ENCODE measurements around the gene EIF4EBP2.

EIF4EBP2 gene

DNA sequence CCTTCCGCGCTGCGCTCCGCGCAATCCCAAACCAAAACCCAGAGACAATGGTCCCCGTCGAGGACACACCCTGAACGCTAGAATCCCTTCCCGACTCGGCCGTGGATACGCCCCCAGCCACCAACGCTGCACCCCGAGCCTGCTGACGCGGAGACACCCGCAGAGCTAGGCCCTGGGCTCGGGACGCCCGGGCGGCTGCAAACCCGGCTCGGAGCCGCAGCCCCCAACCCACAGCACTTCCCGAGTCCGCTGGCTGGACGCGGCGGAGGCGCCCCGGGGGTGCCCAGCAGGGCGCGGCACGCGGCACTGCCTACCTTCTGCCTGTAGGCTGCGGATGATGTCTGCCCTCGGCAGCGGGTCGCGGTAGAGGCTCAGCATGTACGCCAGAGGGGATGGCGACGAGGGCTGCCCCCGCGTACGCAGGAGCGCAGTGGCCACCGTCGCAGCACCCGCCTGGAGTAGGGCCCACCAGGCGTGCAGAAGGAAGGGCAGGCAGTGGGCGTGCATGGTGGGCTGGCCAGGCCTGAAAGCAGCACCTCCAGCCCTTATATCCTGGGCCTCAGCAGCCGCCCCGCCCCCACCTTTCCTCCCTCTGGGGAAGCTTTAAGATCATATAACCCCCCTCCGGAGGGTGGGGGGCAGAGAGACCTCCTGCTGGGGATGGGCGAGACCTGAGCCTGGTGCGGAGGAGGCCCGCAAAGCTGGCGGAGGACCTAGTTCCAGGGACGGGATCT lies 37.4 kb downstream of the EIF4EBP2 start, which contains the start of gene NODAL:
NODAL (minus strand) TSS at position 521 of the 734 bp plus-strand sequence; CDS start at position 507, 14 bp downstream.
- TF ChIP-seq, protein P1, sequence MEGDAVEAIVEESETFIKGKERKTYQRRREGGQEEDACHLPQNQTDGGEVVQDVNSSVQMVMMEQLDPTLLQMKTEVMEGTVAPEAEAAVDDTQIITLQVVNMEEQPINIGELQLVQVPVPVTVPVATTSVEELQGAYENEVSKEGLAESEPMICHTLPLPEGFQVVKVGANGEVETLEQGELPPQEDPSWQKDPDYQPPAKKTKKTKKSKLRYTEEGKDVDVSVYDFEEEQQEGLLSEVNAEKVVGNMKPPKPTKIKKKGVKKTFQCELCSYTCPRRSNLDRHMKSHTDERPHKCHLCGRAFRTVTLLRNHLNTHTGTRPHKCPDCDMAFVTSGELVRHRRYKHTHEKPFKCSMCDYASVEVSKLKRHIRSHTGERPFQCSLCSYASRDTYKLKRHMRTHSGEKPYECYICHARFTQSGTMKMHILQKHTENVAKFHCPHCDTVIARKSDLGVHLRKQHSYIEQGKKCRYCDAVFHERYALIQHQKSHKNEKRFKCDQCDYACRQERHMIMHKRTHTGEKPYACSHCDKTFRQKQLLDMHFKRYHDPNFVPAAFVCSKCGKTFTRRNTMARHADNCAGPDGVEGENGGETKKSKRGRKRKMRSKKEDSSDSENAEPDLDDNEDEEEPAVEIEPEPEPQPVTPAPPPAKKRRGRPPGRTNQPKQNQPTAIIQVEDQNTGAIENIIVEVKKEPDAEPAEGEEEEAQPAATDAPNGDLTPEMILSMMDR (IDR thresholded peaks at IDR 0.05; ENCODE audit: borderline replicate concordance, insufficient read depth, low read depth, low read length), result no peak
- no peak within 1 kb of the TSS for H3K4me3 ChIP-seq (ENCODE audit: low read depth, low read length)

DNA sequence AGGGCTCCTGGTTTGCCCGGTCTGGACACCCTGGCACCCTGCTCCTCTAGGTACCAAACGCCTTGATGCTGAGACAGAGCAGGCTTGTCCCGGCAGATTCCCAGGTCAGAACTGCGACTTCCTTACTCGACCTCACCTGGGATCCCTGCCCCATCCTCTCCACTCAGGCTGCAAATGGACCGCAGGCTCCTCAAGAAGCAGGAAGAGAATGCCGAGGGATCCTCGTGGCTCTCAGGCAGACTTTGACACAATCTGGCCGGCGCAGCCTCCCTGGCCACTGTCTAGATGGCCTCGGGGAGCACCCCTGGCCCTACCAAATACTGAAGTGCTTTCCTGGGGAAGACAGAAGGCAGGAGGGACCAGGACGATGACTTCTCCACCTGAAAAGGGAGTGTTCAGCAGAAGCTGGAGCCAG lies 38.0 kb downstream of the EIF4EBP2 start:
- no peak overlapping the region for H3K4me3 ChIP-seq (ENCODE audit: low read depth, low read length)
- TF ChIP-seq, protein P1 (IDR thresholded peaks at IDR 0.05; ENCODE audit: borderline replicate concordance, insufficient read depth, low read depth, low read length), result no peak

DNA sequence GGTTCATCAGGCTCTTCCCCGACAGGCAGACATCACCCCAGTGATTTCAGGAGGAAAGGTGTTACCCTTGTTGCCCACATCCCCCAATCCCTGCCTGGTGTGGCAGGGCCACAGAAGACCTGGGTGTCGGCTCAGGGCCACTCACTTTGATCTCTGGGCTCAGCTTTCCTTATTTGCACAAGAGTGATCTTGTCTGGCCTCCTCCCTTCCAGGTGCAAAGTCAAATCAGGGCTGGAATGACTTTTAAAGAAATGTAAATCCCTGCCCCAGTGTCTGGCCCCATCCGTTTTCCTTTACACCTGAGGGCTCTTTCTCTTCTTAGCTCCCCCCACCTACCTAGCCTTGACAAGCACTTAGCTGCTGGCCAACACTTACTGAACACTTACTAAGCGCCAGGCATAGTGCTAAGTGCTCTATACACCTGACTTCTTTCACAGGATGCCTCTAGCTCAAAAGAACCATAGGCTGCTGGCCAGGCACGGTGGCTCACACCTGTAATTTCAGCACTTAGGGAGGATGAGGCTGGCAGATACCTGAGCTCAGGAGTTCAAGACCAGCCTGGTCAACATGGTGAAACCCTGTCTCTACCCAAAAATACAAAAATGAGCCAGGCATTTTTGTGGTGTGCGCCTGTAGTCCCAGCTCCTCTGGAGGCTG lies 38.5 kb downstream of the EIF4EBP2 start:
- no peak overlapping the region for H3K4me3 ChIP-seq (ENCODE audit: low read depth, low read length)
- TF ChIP-seq, protein P1 (IDR thresholded peaks at IDR 0.05; ENCODE audit: borderline replicate concordance, insufficient read depth, low read depth, low read length), result no peak

DNA sequence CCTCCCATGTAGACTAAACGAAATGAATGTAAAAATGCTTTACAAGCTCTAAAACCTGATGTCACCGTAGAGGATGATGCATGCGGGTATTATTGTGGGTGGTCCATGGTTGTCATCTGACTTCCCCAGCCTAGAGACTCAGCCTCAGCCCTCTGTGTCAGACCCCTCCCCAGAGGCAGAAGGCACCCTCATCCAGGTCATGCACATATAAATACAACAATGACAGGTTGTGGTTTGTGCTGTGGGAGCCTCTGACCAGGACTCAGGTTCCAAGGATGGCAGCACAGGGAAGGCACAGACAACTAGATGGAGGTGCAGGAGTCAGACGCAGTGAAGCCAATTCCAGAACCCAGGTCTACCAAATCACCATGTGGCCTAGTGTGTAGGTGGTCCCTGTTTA lies 40.8 kb downstream of the EIF4EBP2 start:
- no peak overlapping the region for H3K4me3 ChIP-seq (ENCODE audit: low read depth, low read length)
- TF ChIP-seq, protein P1 (IDR thresholded peaks at IDR 0.05; ENCODE audit: borderline replicate concordance, insufficient read depth, low read depth, low read length), result no peak

DNA sequence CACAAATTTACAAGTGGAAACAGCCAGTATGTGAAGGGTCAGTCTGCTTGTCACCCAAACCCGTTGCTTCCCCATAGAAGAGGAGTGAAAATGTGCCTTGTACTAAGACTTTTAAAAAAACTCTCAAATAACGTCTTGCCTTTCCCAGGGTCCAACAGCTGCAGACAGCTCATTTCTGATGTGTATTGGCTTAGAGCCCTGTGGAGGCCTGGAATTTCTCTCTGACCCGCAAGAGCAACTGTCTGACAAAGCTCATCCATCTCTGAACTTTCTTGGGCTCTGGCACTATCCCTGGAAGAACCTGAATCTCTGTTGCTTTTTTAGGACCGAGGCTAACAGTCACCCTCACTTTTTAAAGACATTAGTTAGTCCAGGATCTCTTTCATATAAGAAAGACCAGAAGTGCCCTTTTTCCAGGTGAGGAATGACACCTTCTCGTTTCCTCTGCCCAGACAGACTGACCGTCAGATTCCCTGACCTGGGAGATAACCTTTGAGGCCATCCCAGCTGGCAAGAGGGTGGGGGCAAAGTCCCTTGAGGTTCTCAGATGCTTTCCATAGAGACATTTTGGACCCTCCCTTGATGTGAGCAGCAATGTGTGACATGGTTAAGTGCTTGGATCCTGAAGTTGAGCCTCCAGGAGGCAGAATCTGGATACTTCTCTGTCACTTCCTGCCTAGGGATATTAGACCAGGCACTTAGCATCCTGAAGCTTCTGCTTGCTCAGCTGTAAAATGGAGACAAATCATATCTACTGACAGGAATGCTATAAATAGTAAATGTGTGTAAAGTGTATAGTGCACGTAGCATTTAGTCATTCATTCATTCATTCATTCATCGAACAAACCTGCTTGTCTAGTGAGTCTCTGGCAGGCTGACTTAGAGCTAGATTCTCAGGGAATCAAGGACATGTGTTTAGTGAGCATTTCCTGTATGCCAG lies 42.0 kb downstream of the EIF4EBP2 start:
- H3K4me3 ChIP-seq (ENCODE audit: low read depth, low read length), result no peak overlapping the region
- TF ChIP-seq, protein P1 (IDR thresholded peaks at IDR 0.05; ENCODE audit: borderline replicate concordance, insufficient read depth, low read depth, low read length), result no peak

DNA sequence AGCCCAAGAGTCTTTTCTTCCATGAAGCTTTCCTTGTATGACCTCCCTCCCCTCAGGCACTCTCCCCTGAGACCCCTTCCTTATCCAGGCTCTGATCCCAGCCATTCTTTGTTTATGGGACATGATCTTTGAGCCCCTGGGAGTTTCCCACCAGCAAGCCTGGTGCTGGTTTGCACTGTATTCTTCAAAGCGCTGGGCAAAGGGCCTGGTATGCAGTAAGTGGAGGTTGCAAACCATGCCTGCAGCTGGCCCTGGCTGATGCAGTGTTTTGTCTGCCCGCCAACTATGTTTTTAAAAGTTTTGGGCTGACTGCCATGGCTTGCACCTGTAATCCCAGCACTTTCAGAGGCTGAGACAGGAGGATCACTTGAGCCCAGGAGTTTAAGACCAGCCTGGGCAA lies 44.3 kb downstream of the EIF4EBP2 start:
- H3K4me3 ChIP-seq (ENCODE audit: low read depth, low read length), result no peak overlapping the region
- TF ChIP-seq, protein P1 (IDR thresholded peaks at IDR 0.05; ENCODE audit: borderline replicate concordance, insufficient read depth, low read depth, low read length), result no peak
